ENCODE data around the gene GDF11.
"Not testable (repeated sequence)": the region's sequence is repeated elsewhere in the genome, so short reads cannot be mapped to it uniquely, and the experiment has no call there.

The GDF11 gene

DNA sequence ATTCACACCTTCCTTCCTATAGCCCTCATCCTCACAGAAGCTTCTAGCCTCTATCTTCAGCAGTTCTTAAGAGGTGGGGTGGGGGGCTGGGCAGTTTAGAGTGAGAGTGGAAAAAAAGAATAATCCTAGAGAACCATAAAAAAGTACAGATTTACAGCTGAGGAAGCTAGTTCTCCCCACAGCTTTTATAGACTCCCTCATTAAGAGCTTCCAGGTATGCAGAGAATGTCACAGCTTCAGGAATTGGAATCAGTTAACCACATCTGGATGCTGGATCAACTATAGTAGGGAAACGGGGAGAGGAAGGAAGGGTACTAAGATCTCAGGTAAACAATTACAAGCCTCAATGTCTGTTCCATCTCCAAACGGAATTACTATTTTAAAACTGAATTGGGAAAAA is 12.3 kb downstream of the GDF11 start:
- Histone ChIP-seq H3K36me3 (ENCODE audit: control insufficient read depth, insufficient read depth, low read length) (peaks cover 15% of the 10 kb centered on the region), H3K4me3 (replicated peaks; ENCODE audit: low read depth, low read length) (no peak overlapping the region), H3K27me3 (replicated peaks; ENCODE audit: control insufficient read depth, insufficient read depth, low read length) (no peaks in the 10 kb centered on the region)
- TF ChIP-seq, protein P1, sequence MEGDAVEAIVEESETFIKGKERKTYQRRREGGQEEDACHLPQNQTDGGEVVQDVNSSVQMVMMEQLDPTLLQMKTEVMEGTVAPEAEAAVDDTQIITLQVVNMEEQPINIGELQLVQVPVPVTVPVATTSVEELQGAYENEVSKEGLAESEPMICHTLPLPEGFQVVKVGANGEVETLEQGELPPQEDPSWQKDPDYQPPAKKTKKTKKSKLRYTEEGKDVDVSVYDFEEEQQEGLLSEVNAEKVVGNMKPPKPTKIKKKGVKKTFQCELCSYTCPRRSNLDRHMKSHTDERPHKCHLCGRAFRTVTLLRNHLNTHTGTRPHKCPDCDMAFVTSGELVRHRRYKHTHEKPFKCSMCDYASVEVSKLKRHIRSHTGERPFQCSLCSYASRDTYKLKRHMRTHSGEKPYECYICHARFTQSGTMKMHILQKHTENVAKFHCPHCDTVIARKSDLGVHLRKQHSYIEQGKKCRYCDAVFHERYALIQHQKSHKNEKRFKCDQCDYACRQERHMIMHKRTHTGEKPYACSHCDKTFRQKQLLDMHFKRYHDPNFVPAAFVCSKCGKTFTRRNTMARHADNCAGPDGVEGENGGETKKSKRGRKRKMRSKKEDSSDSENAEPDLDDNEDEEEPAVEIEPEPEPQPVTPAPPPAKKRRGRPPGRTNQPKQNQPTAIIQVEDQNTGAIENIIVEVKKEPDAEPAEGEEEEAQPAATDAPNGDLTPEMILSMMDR (IDR thresholded peaks at IDR 0.05; ENCODE audit: insufficient read depth, low read length, poor library complexity, severe bottlenecking), result no peak
- DNase-seq (ENCODE audit: extremely low read depth, insufficient read length), result no peak

DNA sequence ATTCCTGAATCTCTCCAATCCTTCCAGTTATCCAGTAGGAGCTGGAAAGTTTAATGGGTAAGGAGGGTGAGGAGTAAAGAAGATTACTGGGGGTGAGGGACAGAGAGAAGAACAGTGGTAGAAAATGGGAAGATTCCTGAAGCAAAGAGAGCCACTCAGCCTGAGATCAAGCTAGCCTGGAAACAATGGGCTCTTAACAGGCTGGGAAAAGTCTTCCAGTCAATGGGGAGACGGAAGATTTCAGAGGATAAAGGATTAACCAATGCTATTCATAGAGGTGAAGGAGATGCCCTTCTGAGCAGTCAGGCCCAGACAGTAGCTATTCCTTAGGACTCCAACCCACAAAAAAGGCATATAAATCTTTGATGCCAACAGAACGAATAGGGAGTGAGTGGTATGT is 14.8 kb downstream of the GDF11 start:
- no peak for DNase-seq (ENCODE audit: extremely low read depth, insufficient read length)
- peaks cover 12% of the 10 kb centered on the region for H3K36me3 ChIP-seq (ENCODE audit: control insufficient read depth, insufficient read depth, low read length)
- TF ChIP-seq, protein P1 (IDR thresholded peaks at IDR 0.05; ENCODE audit: insufficient read depth, low read length, poor library complexity, severe bottlenecking), result no peak

DNA sequence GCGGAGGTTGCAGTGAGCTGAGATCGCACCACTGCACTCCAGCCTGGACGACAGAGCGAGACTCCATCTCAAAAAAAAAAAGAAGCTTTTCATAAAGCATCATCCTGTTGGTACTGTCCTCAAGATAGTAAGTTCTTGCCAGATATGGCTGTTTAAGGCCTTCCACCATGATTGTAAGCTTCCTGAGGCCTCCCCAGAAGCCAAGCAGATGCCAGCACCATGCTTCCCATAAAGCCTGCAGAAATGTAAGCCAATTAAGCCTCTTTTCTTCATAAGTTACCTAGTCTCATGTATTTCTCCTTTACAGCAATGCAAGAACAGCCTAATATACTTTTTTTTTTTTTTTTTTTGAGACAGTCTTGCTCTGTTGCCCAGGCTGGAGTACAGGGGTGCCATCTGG is 15.7 kb downstream of the GDF11 start:
- peaks cover 12% of the 10 kb centered on the region for H3K36me3 ChIP-seq (ENCODE audit: control insufficient read depth, insufficient read depth, low read length)
- not testable (repeated sequence) for DNase-seq (ENCODE audit: extremely low read depth, insufficient read length); H3K27me3 ChIP-seq (replicated peaks; ENCODE audit: control insufficient read depth, insufficient read depth, low read length); H3K4me3 ChIP-seq (replicated peaks; ENCODE audit: low read depth, low read length)

More for the DNA sequence above, 14.8 kb downstream of the GDF11 start:
- H3K4me3 ChIP-seq (replicated peaks; ENCODE audit: low read depth, low read length), result no peak overlapping the region
- no peaks in the 10 kb centered on the region for H3K27me3 ChIP-seq (replicated peaks; ENCODE audit: control insufficient read depth, insufficient read depth, low read length)

DNA sequence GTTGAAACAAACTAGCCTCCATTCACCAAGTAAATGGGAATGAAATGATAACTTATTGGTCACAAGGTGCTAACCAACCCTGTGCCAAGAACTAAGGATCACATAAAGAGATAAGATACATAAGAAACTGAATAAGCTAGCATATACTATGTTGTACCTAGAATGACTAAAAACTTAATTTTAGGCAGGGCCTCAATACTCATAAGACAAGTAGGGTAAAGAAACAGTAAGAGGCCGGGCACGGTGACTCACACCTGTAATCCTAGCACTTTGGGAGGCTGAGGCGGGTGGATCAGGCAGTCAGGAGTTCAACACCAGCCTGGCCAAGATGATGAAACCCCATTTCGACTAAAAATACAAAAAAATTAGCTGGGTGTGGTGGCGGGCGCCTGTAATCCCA is 17.7 kb downstream of the GDF11 start:
- DNase-seq (ENCODE audit: extremely low read depth, insufficient read length), result no peak
- Histone ChIP-seq H3K27me3 (replicated peaks; ENCODE audit: control insufficient read depth, insufficient read depth, low read length) (no peaks in the 10 kb centered on the region), H3K4me3 (replicated peaks; ENCODE audit: low read depth, low read length) (no peak overlapping the region), H3K36me3 (ENCODE audit: control insufficient read depth, insufficient read depth, low read length) (peaks cover 8% of the 10 kb centered on the region)
- TF ChIP-seq, protein P1 (IDR thresholded peaks at IDR 0.05; ENCODE audit: insufficient read depth, low read length, poor library complexity, severe bottlenecking), result no peak

DNA sequence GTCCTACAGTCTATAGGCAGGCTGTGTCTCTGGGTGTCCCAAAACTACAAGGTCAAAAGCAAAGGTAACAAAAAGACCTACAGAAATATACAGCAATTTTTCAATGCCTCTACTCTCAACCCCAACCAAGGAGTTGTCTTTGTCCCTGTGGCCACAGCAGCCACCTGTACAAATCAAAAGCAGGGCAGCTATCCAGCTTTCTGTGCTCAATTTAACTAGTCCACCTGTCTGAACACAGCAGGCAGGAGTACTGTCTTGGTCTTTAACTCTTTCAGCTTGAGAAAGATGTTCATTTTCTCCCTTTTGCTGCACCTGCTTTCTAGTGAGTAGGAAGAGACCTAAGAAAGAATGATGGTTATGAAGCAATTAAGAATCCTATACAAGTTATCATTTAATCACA is 19.7 kb downstream of the GDF11 start:
- no peaks in the 10 kb centered on the region for H3K27me3 ChIP-seq (replicated peaks; ENCODE audit: control insufficient read depth, insufficient read depth, low read length)
- peaks cover 9% of the 10 kb centered on the region for H3K36me3 ChIP-seq (ENCODE audit: control insufficient read depth, insufficient read depth, low read length)
- no peak for DNase-seq (ENCODE audit: extremely low read depth, insufficient read length)
- TF ChIP-seq, protein P1 (IDR thresholded peaks at IDR 0.05; ENCODE audit: insufficient read depth, low read length, poor library complexity, severe bottlenecking), result no peak
- H3K4me3 ChIP-seq (replicated peaks; ENCODE audit: low read depth, low read length), result no peak overlapping the region

DNA sequence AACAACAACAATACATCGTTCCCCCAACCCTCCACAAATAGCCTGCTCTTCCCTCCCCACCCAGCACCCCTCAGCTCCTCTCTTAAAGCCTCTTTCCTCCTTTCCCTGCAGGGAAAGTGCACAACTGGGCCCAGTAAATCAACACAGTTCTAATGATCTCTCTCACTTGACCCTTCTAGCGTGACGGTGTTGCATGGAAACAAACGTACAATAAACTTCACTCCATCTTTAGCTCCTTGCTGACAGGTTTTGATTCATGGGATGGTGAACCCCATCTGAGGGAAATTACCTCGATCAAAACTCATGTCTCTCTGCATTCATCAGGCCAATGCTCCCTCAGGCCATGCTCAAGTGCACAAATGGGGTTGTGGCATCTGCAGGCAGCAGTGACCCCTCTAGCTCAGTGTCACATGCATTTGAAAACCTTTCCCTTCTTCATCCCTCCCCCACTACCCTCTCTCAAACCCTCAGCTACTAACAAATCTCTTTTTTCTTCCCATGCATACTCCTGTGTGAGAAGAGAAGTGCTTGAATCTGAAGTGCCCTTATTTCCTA is 22.9 kb downstream of the GDF11 start:
- TF ChIP-seq, protein P1 (IDR thresholded peaks at IDR 0.05; ENCODE audit: insufficient read depth, low read length, poor library complexity, severe bottlenecking), result no peak
- Histone ChIP-seq H3K4me3 (replicated peaks; ENCODE audit: low read depth, low read length) (no peak overlapping the region), H3K27me3 (replicated peaks; ENCODE audit: control insufficient read depth, insufficient read depth, low read length) (no peaks in the 10 kb centered on the region), H3K36me3 (ENCODE audit: control insufficient read depth, insufficient read depth, low read length) (peaks cover 3% of the 10 kb centered on the region)
- no peak for DNase-seq (ENCODE audit: extremely low read depth, insufficient read length)

Data from GM06990 (cell line).